GM21529 (cell line): ENCODE data around the gene FOSB.
"Not testable (repeated sequence)": the region's sequence is repeated elsewhere in the genome, so short reads cannot be mapped to it uniquely, and the experiment has no call there.

Experiments used
- ATAC-seq: cut with Tn5 transposase; IDR thresholded peaks from one replicate; pipeline ENCODE4 v1.9.1; 2021; ENCODE audit not compliant: unreplicated experiment

Gene FOSB

DNA sequence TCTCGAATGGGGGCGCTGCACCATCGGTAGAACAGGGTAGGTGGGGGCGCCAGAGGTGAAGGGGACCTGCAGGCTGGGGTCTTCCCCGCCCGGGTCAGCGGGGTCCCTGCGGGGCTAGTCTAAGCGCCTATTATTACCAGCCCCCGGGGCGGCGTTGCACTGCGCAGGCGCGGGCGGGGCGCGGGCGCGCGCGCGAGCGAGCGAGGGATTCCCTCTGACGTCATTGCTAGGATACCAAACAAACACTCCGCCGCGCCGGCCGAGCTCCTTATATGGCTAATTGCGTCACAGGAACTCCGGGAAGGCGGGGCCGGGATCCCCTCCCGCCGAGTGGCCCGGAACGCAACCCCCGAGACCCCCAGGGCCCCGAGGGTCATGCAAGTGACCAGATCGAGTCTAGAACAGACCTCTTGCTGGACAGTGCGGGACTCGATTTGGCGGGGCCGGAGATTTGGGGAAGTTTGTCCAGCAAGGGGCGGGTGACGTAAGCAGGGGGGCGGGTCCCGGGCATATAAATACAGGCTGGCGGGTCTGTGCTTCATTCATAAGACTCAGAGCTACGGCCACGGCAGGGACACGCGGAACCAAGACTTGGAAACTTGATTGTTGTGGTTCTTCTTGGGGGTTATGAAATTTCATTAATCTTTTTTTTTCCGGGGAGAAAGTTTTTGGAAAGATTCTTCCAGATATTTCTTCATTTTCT lies at the start of gene FOSB:
Gene FOSB (plus strand): TSS at position 541 of the 703 bp plus-strand sequence. CDS start 591 bp downstream, outside the sequence.
- peak; percentile 43 for ATAC-seq

DNA sequence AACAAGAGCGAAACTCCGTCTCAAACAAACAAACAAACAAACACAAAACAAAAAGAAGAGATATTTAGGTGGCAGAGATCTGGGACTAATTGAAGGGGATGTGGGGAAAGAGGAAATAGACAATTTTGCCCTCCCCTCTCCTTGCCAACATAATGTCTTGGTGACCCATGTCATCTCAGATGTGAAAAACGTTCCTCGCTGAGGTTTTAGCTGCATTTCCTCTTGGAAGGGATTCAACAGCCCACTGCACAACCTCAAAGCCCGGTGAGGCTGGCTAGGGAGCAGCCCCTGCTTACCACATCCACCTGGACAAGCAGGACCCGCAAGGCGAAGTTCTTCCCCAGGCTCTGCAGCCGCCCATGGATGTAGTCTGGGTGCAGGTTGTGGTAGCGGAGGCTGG lies 49.0 kb upstream of the FOSB start:
- ATAC-seq, result no peak

DNA sequence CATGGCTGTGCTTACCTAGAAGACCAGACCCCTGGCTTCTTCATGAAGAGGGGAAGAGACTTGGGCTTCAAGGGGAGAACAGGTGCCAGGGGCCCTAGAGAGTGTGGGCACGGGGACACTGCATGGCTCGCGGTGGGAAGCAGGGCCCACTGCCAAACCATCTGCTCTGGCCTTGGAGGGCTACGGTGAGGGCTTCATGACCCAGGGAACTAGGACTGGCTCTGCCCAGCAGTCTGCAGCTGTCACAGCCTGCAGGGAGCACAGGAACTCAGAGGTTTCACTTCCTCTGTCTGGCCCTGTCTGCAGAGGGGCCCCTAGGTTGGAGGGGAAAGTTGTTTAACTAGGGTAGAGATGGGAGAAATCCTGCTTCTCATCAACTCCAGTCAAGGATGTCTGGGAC lies 48.4 kb upstream of the FOSB start:
- peak; percentile 50 for ATAC-seq

DNA sequence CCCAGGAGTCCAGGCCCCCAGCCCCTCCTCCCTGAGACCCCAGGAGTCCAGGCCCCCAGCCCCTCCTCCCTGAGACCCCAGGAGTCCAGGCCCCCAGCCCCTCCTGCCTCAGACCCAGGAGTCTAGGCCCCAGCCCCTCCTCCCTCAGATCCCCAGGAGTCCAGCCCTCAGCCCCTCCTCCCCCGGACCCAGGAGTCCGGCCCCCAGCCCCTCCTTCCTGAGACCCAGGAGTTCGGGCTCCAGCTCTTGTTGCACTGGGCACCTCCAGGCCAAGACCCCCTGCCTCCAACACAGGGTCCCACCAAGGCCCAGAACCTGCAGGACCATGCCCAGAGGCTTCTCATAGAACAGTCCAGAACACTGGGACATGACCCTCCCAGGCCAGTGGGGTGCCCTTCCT lies 47.9 kb upstream of the FOSB start:
- ATAC-seq, result no peak

DNA sequence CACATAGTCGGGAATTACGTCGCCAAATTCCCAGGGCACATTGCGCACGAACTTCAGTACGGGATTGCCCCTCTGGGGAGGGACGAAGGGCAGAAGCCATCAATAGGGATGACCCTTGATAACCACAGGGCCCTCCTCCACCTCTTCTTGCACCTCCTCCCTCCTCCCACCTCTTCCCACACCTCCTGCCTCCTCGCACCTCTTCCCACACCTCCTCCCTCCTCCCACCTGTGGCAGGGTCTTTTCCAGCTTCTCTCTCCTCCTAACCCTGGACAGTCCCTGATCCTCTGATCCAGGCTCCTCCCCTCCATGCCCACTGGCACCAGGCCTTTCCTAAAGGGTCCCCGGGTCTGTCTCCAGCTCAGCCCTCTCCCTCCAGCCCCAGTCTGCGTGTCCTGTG lies 47.4 kb upstream of the FOSB start:
- no peak for ATAC-seq

DNA sequence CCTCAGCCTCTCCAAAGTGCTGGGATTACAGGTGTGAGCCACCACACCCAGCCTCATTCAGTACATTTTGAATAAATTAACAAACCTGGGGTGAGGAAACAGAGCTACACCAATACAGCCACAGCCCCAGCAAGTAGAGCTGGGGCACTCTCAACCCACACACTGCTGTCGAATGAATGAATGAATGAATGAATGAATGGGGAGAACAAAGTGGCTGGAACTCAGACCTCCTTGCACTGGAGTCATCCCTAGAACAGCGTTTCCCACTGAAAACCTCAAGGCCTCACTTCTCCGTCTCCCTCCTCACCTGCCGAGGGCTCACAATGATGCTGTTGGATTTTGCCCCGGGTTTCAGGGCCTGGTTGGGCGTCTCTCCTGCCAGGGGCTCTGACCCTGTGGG lies 46.9 kb upstream of the FOSB start:
- no peak for ATAC-seq

DNA sequence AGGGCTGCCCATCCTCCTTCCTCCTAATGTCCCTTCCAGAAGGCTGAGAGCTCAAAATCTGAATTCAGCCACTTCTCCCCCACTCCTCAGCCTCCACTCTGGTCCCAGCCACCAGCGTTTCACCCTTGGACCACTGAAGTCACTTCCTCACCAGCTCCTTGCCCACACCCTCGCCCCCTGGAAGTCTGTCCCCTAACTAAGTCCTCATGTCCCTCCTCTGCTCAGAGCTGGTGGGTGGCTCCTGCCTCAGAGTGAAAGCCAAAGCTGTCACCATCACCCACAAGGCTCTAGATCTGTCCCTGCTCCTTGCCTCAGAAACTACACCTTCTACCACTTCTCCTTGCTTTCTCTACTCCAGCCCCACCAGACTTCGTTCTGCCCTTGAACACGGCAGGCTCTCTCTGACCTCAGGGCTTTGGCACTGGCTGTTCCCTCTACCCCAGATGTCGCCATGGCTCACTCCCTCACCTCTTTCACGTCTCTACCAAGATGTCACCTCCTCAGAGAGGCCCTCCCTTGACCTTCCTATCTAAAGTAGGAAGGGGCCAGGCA lies 45.8 kb upstream of the FOSB start:
- ATAC-seq, result no peak

DNA sequence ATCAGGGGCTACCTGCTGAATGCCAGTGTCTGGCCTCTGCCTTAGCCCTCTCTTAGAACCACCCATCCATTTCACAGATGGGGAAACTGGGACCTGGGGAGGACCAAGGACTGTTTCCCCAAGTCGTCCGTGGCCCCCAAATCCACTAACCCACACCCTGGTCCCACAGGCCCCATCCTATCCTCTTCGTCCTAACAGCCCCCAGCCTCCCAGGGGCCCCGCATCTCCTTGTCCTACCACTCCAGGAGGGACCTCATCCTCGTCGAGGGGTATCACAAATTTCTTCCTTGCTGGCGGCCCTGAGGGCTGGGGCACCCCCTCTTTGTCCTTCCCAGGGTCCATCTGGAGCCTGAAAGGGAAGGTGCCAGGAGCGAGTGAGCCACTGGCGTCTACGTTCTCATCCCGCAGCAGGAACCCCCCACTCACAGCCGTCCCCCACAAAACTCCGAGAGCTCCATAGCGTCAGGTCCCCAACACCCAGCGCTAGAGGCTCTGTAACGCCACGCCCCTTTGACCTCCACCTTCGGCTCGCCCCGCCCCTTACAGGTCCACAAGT lies 44.7 kb upstream of the FOSB start:
- ATAC-seq, result no peak

DNA sequence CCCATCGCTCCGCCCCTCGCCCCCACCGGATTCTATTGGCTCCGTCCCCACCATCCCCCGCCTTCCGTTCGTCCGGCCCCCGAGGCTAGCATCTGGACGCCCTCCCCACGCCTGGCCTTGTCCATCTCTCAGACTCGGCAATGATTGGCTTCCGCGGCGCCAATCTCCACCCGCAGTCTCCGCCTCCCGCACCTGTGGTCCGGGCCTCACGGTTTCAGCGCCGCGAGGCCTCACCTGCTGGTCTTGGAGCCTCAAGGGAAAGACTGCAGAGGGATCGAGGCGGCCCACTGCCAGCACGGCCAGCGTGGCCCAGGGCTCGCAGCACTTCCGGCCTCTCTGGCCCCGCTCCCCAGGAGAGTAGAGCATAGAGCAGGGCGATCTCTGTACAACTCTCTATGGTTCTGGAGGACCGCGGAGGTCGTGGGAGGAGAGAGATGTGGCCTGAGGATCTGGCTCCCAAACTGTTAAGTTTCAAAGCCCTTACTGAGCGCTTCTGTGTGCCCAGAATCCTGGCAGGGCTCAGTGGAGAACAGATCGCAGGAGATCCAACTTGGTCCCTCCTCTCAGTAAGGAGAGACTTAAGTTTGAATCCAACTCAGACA lies 44.1 kb upstream of the FOSB start, which contains the start of gene ERCC1:
Gene ERCC1 (minus strand): TSS at position 329 of the 602 bp plus-strand sequence. CDS start 543 bp downstream, outside the sequence.
- ATAC-seq, result peak; percentile 63

DNA sequence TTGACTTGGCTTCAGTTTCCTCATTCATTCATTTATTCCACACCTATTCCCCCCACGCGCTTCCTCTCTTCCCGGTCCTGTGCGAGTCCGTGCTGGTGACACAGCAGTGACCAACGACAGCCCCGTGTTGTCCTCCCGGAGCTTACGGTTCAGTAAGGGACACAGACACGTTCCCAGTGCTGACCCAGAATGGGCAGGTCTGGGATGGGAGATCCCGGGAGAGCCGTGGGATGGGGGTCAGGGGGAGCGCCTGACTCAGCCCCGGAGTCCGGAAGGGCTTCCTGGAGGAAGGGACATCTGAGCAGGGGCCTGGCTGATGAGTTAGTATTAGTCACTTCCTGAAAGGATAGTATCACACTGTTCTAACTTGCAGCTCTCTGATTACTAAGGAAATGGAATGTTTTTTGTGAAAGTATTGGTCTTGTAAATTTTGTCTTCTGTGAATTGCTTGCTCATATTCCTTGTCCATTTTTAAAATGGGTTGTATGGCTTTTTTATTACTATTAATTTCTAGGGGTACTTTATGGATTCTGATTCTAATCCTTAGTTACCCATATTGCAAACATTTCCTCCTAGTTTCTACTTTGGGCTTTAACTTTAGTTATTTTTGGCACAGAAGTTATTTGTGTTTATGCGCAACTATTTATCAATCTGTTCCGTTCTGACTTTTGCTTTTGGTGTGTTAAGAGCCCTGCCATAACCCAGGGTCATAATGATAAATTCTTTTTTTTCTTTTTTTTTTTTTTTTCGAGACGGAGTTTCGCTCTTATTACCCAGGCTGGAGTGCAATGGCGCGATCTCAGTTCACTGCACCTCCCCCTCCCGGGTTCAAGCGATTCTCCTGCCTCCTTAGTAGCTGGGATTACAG lies 43.4 kb upstream of the FOSB start:
- ATAC-seq, result peak; percentile 9

DNA sequence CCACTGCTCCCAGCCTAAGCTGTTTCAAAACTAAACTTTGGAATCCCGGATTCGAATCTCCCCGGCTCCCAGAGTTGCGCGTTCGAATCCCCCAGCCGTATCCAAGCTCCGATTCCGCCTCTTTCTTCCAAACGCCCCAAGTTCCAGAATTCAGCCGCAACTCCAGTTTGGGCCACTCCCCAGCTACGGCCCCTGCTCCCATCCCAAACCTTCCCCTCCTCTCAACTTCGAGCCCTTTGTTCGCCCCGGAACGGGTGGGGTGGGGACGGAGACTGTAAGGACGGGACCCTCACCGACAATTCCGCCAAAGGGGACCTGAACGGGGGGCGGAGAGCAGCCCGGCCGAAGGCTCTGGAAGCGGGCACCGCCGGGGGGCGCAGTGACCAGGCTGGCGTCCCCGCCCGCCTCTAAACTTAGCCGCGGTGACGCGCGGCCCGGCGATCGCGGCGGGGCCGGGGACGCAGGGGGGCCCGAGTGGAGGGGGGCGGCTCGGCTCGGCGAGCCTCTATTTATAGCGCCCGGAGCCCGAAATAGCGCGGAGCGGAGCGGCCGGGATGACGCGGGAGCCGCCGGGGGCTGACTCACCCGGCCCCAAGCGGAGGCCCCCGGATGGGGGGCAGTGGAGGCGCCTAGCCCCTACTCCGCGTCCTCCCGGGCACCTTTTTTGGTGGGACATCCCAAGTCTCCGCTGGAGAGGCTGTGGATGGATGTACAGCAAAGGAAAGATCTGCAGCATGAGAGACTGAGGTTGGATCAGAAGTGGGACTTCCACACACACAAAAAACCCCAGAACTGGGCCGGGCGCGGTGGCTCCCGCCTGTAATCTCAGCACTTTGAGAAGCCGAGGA lies 39.2 kb upstream of the FOSB start:
- no peak for ATAC-seq

DNA sequence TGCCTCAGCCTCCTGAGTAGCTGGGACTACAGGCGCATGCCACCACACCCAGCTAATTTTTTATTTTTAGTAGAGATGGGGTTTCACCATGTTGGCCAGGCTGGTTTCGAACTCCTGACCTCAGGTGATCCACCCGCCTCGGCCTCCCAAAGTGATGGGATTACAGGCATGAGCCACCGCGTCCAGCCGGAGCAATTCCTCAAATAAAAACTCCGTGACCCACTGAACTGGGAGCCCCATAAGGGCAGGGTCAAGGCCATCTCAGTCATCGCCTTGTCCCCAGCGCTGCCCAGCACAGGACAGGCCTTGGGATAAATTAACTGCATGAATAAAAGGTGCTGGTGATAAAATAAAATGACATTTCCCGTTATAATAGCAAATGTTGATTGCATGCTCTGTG lies 37.9 kb upstream of the FOSB start:
- ATAC-seq, result not testable (repeated sequence)

DNA sequence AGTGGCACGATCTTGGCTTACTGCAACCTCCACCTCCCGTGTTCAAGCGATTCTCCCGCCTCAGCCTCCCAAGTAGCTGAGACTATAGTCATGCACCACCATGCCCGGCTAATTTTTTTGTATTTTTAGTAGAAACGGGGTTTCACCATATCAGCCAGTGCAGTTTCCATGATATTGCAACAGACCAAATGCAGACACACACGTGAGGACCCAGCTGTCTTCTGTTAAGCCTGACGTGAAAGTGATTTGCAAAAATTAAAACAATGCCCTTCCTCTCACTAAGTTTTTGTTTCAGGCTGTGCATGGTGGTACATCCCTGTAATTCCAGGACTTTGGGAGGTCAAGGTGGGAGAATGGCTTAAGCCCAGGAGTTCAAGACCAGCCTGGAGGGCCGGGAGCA lies 36.8 kb upstream of the FOSB start:
- not testable (repeated sequence) for ATAC-seq

DNA sequence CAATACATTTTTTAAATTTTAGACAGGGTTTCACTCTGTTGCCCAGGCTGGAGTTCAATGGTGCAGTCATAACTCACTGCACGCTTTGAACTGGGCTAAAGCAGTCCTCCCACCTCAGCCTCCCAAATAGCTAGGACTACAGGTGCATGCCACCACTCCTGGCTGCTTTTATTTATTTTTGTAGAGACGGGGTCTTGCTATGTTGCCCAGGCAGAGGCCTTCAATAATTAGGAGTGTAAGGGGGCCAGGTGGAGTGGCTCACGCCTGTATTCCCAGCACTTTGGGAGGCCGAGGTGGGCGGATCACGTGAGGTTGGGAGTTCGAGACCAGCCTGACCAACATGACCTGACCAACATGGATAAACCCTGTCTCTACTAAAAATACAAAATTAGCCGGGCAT lies 35.3 kb upstream of the FOSB start:
- ATAC-seq, result not testable (repeated sequence)

DNA sequence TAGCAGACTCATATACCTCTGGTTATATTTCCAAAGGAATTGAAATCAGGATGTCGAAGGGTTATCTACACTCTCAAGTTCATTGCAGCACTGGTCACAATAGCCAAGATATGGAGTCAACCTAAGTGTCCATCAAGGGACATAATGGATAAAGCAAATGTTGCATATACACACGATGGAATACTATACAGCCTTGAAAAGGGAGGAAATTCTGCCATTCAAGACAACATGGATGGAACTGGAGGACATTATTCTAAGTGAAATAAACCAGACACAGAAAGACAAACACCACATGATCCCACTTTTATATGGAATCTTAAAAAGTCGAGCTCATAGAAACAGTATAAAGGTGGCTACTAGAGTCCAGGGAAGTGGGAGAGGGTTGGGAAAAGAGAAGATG lies 30.5 kb upstream of the FOSB start:
- no peak for ATAC-seq

DNA sequence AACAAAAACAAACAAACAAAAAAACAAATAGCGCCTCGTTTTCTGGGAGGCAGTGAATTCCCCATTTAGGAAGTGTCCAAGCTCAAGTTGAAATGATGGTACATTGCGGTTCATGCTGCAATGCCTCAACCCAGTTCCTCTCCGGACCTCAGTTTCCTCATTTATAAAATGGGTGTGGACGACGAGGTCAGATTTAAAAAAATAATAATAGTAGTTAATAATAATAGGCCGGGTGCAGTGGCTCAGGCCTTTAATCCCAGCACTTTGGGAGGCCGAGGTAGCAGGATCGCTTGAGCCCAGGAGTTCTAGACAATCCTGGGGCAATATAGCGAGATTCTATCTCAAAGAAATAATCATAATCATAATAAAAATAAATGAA lies 28.6 kb upstream of the FOSB start:
- ATAC-seq, result no peak

DNA sequence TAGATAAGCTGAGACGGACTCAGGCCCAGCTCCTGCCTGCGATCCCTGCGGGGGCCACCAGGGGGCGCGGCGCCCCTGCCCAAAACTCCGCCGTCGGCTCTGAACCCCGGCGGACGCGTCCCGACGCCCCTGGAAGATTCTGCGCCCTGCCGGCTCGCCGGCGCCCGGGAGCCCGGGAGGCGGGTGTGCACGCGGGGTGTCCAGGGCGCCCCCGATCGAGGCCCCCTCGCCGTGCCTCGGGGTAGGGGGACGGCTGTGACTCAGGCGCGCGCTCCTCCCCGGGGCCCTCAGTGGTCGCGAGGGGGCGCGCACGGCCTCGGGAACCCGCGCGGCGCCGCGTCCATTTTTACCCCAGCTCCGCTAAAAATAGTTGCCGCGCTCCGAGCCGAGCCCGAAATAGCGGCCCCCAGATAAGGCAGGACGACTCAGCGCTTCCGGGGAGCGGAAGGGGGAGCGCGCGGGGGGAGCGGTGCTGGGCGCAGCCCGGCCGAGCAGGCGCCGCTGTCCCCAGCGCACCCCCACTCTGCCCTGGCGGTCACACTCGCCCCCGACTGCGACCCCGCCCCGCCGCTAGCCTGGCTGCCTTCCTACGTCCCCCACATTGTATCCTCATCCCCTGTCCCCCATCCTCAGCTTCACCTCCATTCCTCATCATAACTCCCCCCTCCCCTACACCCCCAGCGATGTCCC lies 28.1 kb upstream of the FOSB start:
- ATAC-seq, result peak; percentile 53

DNA sequence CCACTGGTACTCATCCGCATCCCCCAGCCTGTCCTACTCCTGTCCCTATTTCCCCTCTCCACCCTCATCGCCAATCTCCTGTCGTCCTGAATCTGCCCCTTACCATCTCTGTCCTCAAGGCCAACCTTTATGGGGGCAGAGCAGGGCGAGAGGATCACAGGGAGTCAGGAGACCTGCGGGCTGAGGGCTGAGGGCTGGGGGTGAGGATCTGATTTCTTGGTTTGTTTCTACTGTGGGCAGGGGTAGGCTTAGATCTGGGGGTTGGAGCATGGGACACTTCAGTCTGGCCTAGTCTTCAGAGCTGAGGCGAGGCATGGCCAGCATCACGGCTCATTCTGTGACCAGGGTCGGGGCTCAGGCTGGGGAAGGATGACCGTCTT lies 27.5 kb upstream of the FOSB start:
- no peak for ATAC-seq

DNA sequence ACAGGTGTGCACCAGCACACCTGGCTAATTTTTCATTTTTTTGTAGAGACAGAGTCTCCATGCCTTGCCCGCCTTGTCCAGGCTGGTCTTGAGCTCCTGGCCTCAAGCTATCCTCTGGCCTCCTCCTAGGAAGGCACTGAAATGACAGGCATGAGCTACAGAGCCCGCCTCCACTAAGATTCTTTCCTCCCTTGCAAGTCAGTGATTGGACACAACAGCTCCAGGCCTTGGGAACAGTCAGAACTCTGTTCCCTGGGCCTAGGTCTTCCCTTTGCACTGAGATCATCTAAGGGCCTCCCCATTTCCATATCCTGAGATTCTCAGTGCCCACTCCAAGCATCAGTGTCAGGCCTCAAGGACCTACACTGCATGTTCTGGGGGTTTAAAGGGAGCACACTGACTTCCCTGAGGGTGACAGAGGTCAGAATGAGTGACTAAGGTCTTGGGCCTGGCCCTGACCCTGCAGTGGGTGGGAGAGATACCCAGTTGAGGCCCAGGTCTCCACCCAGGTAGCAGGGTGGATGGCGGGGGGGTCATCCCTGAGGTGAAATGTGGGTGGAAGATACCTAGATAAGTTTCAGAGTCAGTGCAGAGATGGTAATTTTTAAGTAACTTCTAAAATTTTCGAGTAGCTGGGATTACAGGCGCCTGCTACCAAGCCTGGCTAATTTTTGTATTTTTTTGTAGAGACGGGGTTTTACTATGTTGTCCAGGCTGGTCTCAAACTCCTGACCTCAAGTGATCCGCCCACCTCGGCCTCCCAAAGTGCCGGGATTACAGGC lies 26.7 kb upstream of the FOSB start:
- no peak for ATAC-seq
